Daoy (cell line): ENCODE measurements around the gene SCN4B. TPM values are rescaled to one million over a fixed set of nuclear protein-coding genes. Genes with fewer than 3 reads are reported as not detected.

Experiments used
- DNase-seq: peaks from one replicate; pipeline ENCODE4 v3.0.0-alpha.2; 2015; ENCODE audit warnings: low read depth
- total RNA-seq: library from RNA; depleted of rRNA; stranded (reverse); fragments of >200 nt; shearing (Covaris generic); gene quantifications from 2 replicates; pipeline ENCODE4 v1.2.3, GENCODE V29; 2014

SCN4B gene
- total RNA-seq, 1 experiment from 2014 or later = 1.2 TPM

GRCh38 chr11:118152020-118152551, 537 bp downstream of the SCN4B start:
- DNase-seq = no peak

DNA sequence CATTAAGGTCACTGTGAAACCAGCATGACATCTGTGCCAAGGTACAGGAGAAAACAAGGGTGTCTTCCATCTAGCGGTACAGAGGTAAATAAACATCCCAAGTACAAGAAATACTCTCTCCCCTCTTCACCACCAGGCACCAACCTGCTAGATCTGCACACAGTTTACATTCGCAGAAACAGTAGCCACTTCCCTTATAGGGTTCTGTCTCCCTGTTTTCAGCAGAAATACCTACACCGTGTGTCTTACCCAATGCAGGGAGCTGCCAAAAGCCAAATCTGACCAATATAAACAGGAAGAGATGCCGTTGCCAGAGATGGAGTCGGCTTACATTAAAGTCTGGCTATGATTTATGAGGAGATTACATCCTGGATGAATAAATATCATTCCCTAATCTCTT, 1.2 kb downstream of the SCN4B start:
- no peak for DNase-seq

DNA sequence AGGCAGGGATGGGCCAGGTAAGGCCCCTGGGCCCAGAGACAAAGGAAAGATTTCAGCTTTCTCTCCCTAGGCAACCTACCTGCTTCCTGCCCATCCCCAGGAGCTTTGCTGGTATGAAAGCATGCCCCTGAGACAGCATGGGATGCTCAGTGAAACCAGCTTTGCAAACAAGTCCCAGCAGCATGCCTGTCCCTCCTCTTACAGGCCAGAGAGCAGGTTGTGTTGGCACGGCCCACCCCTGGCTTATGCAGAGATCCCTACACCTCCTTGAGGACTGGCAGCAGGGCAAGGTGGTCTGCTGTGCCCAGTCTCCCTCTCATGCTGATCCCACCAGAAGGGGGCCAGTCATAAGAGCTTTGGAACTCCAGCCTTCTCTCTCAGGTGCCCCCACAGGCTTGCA, 3.1 kb downstream of the SCN4B start:
- no peak for DNase-seq

DNA sequence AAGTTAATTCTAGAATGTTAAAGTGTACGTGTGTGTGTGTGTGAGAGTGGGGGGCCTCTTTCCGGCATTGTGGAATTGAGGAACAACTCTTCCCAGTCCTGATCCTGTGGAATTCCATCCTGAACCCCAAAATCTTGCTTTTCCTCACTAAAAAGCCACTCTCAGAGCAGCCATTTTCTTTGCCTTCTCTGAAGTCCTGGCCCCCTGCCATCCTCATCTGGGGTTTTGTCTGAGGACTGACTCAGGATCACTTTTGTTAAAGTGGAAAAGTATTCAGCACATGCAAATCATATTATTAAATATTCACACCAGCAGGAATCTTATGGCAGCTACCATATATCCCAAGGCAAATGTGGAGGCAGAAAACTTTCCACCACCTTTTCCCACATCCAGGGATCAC, 3.8 kb downstream of the SCN4B start:
- DNase-seq = no peak

DNA sequence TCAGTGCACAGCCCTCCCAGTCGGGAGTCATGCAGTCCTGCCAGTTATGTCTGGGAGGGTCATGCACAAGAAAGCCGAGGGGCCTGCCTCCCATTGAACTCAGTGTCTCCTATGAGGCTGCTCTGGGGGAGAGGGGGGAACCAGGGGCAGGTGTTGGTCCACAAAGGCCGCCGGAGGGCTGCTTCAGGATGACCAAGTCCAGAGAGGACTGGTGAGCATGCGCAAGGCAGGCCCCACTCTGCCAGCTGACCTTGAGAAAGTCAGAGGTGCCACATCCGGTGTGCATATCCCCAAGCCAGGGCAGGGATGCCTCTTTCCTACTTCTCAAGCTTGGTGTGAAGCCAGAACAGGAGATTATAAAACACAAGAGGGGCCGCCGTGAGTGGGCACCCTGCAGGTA, 4.4 kb downstream of the SCN4B start:
- no peak for DNase-seq

- DNase-seq = no peak
Measured at GRCh38 chr11:118147502-118147901, 5.1 kb downstream of the SCN4B start.

DNA sequence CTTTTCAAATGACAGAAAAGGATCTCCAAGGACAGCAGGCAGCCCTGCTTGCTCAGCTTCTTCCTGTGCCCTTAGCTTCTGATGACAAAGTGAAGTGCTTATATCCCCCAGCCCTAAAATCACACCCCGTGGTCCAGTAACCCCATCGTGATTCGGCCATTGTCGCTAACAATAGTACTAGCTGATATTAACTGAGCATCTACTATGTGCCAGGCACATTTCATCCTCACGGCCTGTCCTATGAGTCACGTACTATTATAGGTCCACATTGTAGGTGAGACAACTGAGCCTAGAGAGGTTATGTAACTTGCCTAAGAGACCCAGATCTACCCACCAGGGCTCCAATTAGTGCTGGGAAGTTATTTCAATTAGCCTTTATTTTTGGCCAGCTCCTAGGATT, 6.1 kb downstream of the SCN4B start:
- DNase-seq = no peak

- peak; percentile 85 for DNase-seq
Measured at GRCh38 chr11:118145285-118146227, 7.1 kb downstream of the SCN4B start.

DNA sequence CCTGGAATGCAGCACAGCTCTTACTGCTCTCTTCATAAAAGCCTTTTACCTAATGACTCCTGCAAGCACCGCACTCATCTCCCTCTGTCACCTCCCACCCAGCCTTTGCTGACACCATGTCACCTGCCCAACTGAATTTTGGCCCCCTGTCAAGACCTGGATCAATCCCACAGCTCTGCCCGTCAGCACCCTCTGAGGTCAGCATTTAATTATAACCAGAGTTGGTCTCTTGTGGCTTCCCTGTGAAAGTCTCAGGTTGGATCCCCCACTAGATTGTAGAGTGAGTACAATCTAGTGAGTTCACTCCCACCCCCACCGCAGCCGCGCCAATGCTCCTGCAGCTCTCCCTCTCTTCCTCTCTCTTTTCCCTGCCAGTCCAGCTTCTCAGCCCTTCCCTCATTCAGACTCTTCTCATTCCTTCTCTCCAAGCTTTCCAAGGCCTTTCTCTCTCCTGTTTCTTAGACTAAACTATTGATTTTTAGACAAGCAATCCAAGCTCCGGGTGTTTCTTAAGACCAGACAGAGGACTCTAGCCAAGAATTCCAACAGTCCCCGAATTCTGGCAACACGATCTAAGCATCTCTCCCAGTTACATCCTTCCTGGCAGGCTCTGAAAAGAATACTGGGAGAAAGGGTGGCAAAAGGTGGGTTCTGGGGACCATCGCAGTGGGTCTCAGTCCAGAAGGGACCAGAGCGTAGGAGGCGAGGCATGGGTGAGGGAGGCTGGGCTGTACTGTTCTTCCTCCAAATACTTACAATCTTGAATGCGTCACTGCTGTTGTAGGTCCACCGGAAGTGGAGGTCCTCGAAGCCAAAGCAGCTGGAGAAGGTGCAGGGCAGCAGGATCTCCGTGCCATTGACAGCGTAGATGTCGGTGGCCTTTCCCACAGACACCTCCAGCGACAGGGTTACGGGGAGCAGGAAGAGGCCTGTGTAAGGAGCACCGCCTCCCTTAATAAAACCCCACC, 8.0 kb downstream of the SCN4B start:
- no peak for DNase-seq

DNA sequence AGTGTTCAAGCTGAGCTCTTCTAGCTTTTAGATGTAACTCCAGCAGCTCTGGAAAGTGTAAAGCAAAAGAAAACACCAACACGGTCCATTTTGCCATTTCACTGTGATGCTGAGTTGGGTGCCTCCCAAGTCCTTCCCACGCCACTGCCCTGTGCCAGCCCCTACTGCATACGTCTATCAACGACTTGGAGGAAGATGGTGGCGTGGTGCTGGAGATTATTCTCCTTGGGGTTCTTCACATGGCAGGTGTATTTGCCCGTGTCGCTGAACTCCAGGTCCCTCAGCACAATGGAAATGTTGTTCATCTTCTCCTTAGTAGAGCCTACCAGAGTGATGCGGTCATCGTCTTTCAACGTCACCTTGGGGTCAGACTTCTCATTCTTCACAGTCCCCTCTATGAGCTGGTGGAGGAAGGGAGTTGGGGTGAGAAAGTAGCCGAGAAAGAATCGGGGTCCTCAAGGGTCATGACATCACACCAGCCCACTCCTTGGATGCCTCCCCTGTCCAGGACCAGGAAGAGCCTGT, 8.9 kb downstream of the SCN4B start:
- DNase-seq = no peak

DNA sequence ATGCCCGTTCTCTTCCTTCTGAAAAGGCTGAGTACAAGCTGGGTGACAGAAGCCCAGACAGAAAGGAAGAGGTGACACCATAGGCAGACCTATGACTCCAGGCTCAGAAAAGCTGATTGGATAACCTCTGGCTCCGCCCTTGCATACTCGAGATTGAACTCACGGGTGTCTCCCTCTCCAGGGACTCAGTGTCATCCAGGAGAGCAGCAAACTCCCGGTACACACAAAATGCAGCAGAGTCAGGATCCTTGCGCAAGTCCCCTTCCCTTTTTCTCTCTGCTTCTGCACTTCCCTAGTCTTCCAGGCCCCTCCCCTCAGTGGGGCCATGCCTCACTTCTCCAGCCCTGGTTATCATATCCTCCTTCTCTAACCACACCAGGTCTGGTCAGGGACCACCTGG, 9.8 kb downstream of the SCN4B start:
- no peak for DNase-seq

DNA sequence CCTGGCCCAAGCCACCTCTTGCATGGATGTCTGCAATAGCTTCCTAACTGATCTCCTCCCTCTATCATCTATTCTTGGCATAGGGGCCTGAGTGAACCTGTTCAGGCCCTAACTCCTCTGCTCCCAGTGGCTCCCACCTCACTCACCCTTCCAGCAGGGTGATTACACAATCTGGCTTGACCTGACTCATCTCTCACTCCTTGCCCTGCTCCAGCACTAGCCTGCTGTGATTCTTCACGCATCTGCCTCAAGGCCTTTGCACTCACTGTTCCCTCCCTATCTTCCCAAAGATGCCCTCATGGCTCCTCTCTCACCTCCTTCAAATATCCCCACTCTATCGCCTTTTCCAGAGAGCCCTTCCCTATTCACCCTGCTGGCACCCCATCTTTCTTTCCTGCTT, 10.5 kb downstream of the SCN4B start:
- peak; percentile 35 for DNase-seq

GRCh38 chr11:118139578-118139977, 13.0 kb downstream of the SCN4B start:
- DNase-seq = no peak

DNA sequence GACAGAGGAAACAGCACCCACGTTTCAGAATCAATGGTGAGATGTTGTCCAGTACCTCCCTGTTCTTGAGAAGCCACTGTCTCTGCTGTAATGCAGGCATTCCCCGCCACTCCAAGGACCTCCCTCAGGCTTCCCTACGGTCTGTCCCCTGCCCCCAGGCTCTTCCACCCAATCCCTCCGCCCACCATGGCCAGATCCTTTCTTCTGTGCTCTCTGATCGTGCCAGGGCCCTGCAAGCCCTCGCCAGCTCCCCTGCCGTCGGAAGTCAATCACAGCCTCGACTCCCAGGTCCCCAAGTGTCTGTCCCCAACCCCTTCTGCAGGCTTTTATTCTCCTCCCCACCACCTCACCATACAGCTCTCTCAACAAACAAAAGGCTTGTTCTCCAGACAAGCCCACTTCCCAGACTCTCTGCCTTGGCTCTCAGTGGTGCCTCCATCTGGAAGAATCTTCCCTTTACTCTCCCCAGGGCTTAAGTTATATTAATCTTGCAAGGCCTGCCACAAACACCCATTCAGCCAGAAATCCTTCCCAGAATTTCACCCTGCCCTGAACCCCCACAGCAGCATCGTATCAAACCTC, 13.7 kb downstream of the SCN4B start:
- no peak for DNase-seq

- no peak for DNase-seq
Measured at GRCh38 chr11:118136801-118137200, 15.8 kb downstream of the SCN4B start.

GRCh38 chr11:118136341-118136740, 16.3 kb downstream of the SCN4B start:
- no peak for DNase-seq

DNA sequence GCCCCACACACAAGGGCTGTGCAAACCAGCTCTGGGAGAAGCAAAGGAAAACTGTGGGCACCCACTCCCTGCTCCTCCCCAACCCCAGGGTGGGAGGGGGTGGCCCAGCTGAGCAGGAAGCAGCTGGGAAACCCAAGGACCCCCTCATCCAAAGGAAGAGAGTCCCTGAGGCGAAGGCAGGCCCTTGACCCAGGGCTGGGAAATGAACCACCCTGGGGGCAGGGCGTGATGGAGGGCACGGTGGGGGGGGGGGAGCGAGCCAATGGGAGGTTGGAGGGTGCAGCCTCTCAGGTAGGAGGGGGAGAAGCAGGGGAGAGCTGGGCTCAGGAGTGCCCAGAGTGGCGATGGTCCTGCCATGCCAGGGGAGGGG, 16.8 kb downstream of the SCN4B start:
- DNase-seq = no peak

DNA sequence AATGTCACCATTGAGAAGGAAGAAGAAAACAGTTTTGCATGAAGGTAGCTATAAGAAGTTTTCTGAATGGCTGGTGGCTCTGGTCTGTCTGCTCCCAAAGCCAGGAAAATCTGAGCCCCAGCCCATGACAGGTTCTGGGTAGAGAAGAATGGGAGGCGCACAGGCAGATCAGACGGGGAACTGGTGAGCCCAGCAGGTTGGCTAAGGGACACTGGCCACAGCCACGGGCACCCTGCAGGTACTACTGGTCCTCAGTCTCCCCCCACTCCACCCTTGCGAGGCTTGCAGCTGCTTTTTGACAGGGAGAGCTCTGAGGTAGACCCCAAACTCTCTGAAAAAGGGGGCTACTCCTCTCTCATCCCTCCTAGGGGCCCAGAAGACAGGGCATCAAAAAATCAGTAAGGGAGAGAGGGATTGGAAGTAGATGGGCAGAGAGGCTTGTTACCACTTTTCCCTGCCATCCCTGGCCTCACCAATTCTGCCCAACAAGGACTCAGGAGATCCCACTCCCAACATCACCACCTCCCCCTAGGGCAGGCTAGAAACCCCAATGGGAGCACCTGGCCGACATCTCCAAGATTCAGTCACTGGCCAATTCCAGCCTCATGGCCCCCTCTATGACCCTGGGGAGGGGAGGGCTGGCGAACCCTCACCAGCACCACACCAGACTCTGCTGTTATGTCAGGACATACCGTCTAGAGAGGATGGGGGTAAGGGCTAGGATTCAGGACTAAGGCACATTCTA, 17.4 kb downstream of the SCN4B start:
- DNase-seq = no peak

DNA sequence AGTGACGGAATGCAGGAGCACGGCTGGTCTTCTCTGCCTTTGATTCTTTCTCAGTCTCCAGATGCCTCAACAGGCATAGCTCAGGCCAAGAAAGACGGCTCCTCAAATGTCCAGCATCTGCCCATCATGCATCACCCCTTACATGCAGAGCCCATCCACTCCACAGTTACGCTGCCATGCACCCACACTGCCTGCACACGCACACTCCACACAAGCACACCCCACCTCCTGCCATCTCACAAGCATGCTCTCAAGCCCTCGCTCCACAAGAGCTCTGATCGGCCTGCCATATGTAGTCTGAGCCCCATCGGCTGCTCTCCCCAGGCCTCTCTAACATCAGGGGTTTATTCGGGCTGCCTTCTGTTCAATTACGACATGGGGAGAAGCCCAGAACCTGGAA, 18.8 kb downstream of the SCN4B start:
- no peak for DNase-seq

DNA sequence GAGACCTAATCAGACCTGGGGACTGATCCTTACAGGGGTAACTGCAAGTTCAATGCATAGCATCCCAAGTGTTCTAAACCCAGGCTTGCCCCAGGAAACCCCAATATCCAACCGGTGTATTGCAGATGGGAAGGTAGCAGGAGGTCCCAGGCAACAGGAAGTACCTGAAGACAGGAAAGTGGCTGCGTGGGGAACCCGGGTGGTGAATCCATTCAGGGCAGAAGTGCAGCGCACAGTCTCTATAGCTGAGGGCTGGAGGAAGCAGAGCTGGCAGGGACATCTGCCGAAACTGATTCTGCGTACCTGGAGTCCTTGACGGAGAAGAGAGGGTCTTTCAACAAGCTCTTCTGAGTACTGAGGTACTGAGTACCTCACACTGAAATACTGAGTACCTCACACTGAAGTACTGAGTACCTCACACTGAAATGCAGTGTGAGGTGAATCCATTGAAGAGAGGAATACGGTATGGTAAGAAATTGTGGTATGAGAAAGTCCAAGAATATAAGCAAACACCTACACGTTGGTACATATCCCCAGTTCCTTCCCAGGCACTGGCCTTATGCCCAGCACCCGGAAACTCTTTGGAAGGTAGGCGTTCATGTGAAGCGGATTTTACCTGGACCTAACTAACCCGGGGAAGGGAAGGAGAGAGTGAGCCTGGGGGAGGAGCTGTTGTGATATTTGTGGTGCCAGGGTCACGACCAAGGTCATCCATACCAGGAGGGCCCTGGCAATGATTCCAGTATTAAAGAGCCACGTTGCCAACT, 20.1 kb downstream of the SCN4B start:
- no peak for DNase-seq
